HG03103 (cell line): ENCODE data around the gene NAA20.
"Not testable (repeated sequence)": the region's sequence is repeated elsewhere in the genome, so short reads cannot be mapped to it uniquely, and the experiment has no call there.

Experiments used
- ATAC-seq: cut with Tn5 transposase; IDR thresholded peaks from one replicate; pipeline ENCODE4 v1.9.1; 2021; ENCODE audit warnings: low read depth; ENCODE audit not compliant: unreplicated experiment

The NAA20 gene

DNA sequence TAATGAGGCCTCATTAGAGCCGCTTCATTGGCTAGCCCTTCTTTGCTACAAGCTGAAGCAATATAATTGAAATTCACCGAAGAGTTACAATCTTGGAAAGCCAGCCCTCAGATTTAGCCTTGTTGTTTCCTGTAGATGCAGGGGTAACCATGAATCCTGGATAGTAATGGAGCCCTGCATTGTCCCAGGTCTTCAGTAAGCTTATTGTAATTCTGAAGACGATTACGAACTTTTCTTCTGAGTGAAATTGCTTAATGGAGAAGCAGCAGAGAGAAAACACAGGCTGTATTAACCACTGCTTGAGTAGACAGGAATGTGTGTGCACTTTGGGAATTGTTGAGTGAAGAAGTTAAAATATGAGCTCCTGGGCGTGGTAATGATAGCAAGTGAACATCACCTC is 26.3 kb upstream of the NAA20 start:
- no peak for ATAC-seq

DNA sequence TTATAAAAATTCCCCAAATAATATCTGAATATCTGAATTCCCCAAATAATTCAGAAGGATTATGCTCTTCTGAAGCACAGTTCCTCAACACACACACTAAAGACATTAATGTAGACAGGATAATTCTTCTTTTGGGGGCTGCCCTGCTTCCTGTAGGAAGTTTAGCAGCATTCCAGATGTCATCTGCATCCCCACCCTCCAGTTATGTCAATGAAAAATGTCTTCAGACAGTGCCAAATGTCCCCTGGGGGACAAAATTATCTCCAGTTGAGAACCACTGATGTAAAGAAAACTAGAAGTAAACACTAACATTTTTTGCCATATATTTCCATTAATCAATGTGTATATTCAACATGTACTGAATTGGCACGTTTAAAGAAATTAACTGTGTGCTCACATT is 25.9 kb upstream of the NAA20 start:
- no peak for ATAC-seq

DNA sequence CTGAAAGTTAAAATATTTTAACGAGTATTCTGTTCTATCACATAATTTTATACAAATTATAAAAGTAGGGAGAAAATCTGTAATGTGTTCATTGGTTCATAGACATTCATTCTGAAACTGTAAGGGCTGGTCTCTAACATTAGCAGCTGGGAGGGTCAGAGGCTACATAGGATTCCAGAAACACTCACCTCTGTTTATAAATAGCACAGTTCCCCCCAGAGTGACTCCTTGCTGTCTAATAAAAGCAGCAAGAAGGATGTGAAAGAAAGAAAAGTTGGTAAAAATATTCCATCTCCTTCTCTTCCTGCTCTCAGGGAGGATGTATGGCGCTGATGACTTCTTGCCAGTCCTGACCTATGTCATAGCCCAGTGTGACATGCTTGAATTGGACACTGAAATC is 25.3 kb upstream of the NAA20 start:
- no peak for ATAC-seq

DNA sequence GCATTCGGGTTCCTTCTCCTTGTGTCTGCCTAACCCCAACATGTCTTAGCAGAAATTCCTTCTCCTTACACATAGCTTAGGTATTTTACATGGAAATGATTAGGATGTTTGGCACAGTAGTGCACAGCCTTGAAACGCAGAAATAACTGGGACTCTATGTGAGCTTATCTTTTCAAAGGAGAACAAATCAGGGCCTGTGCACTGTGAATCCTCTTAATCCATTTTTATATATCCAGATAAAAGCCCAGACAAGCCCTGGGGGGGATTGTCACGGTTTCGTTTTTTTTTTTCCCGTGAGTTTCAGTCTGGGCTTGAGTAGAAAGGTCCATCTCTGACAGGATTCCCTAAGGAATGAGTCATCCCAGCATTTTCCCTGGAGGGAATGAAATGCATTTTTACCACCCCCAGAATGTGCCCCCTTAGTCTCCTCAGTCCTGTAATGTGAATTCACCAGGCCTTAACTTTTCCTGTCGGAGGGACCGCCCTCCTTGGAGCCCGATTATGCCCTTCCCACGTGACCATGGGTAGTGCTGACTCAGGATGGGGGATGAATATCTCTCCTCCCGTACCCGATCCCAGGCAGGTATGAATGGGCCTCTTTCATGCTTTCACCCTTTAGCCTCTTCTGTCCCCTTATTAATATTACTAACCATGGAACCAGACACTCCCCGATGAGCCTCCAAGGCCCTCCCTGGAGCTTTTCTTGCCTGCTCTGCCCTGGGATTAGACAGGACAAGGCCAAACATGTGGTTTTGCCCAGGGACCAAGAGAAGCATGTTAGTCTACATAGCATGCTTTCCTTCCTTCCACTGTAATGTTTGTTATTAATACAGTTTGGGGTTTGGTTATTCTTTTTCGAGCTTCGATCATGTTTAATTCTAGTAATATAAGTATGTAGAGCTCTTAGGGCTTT is 23.9 kb upstream of the NAA20 start:
- no peak for ATAC-seq

DNA sequence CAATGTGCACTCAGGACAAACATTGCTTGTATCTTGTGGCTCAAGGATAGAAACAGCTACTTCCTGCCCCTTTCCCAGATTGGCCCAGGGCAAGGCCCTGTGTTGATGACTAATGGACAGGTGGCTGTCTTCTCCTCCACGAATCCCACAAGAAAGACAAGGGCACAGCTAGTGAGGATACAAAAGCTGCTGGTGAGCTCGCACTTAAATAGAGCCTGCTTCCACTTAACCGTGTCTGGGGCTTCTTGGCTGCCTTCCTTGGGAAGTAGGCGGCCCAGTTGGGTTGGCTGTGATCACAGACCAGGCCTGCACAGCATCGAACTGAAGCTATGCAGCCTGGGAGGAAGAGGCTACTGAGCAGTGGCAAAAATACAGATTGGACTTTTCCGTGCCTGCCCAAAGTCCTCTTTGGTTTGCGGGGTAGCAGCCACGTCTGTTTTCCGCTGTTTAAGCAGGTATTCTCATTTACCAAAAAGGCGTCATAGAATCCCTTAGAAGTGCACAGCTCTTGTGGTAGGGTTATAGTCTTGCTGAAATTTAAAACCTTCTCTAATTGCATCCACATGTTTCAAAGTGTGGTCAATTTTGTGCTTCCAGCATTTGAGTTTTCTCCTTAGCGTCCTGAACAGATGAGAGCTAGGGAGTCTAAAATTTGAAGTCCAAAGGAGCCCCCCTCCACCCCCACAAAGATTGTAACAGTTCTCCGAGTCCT is 23.0 kb upstream of the NAA20 start:
- ATAC-seq, result no peak

DNA sequence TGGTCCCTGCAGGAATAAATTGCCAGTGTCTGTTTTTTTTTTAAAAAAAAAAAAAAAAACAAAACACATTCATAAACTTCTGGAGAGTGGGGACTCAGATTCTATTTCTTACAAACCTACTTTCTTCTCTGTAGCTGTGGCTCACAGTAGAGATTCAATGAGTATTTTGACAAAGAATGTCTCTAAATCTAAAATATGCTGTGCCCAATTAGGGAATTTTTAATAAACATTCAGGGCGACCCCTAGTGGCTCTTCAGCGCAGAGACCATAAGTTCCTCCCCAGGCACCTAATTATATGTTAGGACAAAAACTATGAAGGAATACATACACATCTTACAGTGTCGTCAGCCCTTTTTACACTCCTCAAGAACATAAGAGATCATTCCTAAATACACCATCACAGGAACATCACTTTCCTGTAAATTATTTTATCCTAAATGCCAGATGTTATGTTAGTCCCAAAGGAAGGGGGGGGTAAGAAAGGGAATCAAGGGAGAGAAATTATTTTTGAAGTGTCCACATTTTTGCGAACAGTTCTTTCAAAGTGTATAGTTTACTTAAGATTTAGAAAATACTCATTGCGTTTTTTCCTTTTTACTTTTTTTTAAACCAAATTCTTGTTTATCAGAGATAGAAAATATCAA is 21.8 kb upstream of the NAA20 start:
- ATAC-seq, result no peak

DNA sequence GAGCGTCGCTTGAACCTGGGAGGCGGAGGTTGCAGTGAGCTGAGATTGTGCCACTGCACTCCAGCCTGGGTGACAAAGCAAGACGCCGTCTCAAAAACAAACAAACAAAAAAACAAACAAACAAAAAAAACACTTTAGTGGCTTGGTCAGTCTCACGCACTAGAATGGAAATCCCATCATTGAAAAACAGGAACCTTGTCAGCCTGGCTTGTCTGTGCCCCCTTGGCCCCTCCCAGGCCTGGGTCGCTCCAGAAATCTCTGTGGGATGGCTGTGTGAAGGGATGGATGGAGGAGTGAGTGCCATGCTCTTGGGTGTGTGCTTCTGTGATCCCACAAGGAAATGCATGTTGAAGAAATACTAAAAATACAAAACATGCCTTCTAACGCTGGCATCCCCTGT is 20.9 kb upstream of the NAA20 start:
- ATAC-seq, result no peak

DNA sequence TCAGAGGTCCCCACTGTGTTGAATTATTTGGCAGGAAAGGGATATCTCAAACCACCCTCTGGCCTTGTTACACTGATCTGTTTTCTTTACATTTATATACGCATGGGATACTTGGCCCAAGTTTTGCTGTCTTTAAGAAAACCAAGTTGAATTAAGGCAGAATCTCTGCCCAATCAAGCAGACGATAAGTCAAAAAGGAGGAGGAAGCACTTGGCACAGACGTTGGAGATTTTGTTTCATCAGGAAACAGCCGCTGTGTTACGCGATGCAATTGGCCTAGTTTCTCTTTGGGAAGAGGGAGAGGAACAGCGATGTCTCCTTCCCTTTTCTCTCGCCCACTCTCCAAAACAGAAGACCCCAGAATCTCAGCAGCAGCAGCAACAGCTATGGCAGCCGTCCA is 20.2 kb upstream of the NAA20 start:
- ATAC-seq, result no peak

DNA sequence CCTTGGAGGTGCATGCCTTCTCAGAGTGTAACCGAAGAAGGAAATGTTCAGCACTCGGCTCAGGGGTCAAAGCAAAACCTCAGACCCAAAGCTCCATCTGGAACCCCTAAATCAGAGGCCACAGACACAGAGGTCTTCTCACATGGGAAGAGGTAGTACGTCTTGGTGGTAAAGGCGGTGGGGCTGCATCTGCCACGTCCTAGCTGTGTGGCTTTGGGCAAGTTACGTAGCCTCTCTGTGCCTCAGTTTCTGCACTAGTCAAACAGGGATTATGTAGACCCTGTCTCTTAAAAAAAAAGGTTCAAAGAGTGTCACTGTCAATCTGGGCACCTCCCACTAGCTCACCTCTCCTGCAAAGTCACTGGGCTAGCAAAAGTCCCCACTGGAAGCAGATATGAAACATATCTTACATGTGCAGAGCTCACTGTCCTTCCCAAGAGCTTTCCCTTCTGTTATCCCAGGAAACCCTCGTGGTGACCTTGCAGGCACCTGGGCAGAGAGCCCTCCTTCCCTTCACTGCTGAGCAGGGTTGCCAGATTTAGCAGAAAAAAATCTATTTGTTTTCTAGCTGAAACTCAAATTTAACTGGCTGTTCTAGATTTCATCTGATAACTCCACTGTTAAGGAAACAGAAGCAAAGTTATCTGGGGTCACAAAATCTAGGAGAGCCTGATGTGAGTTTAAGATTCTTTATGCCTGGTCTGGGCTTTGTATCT is 18.0 kb upstream of the NAA20 start:
- no peak for ATAC-seq

DNA sequence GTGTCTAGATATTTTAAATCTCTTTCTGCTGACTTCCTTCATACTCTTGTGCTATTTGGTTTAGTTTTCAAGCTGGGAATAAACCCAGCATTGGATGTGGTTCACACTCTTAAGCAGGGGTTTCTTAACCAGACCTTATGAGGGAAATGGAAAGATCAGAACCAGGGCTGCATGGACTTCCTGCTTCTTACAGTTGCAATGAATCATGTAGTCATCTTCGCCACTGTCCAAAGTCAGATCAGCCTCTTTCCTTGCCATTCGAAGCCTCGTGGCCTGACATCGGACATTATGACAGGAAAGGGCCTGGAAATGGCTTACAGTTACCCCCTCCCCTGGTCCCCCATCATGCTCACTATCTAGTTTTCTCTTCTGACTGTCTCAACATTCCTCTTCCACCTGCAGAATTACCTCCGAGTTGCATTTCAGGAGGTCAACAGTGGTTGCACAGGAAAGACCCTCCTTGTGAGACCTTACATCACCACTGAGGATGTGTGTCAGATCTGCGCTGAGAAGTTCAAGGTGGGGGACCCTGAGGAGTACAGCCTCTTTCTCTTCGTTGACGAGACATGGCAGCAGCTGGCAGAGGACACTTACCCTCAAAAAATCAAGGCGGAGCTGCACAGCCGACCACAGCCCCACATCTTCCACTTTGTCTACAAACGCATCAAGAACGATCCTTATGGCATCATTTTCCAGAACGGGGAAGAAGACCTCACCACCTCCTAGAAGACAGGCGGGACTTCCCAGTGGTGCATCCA is 16.8 kb upstream of the NAA20 start:
- no peak for ATAC-seq

DNA sequence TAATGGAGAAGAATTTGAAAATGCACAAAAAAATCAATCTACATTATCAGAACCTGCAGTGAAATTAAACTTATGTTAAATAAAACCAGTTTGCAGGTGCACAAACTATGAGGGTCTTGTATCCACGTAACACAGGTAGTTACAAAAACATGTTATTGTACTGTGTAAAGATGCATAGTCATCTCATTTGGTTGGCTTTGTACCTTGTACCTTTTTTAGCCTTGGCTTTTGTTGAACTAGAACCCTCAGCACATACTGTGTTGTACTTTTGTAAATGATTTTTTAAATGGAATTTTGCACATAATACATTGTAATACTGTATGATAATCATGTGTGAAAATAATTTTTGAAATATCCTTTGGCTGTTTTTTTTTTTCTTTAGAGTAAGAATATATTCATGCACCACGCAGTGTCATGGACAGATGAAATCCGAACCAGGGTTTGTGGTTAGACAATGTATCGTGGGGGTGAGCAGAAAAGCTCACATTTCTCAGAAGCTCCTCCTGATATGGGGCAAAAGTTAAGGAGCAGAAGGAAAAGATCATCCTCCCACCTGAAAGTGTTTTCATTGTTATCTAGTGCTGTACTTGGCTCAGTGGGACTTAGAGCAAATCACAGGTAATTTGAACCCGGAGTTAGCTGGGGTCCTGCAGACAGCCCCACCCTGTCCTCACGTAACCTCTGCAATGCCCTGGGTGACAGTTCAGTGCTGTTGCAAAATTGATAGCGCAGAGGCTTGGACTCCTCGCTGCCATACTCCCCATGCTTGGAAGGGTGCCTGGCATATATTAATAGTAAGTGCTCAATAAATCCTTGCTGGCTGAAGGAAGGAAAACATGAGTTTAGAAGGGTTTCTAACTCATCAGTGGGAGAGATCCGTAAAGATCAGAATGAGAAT is 14.8 kb upstream of the NAA20 start:
- no peak for ATAC-seq

DNA sequence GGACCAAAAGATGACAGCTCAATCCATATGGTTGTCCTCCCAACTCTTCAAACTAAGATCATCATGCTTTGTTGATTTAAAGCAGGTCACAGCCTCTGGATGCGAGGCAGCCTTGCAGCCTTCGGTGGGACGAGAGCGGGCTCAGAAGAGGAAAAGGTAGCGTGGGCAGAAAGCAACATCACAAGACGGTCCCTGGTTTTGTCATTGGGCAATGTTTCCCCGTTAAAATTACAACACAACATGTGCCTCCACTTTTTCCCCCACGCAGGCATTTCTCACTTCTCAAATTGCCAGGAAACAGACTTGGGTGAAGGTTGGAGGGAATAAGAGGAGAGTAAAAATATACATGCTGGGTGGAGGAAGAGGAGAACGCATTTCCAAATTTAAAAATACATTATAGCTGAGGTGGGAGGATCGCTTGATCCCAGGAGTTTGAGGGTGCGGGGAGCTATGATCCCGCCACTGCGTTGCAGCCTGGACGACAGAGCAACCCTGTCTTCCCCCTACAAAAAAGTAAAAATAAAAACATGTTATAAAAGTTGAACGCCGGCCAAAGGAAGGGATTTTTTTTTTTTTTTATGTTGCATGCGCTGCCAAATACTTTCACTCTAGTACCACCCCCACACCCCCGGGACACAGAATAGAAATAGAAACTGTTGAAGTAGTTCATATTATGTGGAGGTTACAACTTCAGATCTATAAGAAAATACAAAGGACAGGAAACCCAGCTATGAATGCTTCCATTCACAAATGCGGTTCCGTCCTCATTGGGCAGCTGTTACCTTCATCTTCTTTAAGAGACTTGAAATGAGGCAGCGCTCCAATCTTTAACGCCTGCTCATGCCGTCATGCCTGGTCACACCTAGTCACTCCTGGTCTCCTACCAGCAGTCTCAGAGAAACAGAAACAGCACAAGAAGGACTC is 13.9 kb upstream of the NAA20 start:
- ATAC-seq, result no peak

DNA sequence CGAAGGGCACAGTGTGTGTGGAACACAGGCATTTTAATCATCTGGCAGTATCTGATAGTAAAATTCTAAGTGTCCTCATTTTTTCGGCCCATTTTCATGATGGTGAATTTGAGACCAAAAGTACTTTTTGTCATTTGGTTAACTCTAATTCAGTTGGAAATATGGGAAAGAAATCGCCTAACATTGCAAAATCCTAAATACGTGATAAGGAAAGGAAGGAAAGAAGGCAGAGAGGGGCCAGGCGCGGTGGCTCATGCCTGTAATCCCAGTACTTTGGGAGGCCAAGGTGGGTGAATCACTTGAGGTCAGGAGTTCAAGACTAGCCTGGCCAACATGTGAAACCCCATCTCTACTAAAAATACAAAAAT is 13.2 kb upstream of the NAA20 start:
- ATAC-seq, result not testable (repeated sequence)

DNA sequence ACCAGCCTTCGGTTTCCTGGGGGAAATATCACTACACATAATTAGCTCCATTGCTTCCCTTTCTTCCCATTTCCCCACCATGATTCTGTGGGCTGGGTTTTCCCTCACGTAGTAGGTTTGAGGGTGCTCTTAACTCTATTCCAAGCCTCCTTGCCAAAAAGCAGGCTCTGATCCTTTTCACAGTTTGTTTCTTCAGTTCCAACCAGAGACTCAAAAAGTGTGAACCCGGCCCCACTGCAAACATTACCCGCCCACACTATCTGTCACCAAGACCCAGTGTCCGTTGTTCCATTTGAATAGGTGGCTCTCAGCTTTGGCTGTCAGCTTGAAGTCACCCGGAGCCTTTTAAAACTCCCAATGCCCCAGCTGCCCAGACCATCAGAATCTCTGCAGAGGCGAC is 11.8 kb upstream of the NAA20 start:
- no peak for ATAC-seq

DNA sequence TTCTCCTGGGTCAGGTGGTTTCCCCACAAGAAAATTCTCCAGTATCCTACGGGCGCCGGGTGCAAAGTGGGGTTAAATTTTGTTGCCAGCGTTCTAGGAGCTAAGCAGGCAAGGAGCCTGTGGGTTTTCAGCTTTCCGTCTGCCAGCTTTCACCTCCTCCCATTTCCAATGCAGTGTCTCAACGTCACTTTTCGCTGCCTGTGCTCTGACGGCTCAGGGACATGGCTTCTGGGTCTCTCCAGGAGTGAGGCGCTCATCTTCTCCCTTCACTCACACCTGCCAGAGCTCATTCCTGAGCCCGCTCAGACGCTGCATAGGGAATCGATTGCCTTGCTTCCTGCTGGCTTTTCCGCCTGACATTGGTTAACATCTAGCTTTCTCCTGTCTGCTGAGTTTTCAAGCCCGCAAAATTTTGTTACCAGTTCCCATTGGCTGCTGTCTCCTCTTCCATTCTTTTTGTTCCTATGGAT is 7.3 kb upstream of the NAA20 start:
- no peak for ATAC-seq

DNA sequence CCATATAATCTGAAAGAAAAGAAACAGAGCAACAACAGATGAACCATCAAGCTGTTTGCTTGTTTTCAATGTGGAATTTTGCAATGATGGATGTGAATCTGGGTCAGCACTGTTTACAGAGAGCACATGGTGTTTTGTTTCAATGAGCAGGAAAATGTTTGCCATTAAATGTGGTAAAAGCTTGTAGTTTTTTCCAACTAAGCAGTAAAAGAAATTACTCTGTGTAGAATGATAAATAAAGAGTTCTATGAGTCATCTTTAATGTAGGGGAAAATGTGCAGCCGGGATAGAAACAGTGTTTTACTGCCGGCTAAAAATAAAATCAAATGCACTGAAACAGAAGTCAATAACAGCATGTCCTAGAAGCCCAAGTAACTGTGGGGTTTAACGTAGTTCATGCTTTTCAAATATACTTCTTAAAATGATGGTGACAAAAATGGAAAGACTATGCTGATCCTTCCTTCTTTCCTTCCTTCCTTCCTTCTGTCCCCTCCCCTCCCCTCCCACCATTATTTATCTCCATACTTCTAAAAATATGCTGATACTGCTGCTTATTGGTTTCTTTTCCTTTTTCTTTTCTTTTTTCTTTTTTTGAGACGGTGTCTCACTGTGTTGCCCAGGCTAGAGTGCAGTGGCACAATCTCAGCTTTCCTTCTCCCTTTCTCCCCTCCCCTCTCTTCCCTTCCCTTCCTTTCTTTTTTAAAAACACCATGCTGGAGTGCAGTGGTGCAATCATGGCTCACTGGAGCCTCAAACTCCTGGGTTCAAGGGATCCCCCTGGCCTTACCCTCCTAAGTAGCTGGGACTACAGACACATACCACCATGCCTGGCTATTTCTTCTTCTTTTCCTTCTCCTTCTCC is 6.3 kb upstream of the NAA20 start:
- no peak for ATAC-seq

DNA sequence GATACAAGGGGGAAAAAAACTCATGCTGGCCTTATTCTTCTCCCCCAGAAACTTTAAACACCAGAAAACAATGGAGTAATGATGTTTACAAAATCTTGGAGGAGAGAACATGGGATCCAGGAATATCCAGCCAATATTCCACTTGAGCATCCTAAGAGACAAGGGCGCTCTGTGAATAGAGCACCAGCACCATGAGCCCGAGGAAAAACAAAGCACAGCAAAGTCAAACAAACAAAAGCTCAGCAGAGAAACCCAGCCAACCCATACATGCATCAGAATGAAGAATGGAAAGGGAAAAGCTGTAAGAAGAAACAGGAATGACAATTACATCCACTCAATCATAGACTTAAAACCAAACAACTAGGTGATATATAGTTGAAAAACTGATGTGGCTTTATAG is 4.6 kb upstream of the NAA20 start:
- ATAC-seq, result no peak
